ENCODE measurements around the gene BMPR1B. TPM values are rescaled to one million over a fixed set of nuclear protein-coding genes. Genes with fewer than 3 reads are reported as not detected.

Gene BMPR1B
- total RNA-seq, 2 experiments from 2014 or later = not detected

GRCh38 chr4:94911106-94911505 lies 153.4 kb downstream of the BMPR1B start:
- intact Hi-C loops (cut with micrococcal nuclease) = no loop called here
- DNase-seq (no peak), ATAC-seq (no peak)
- Mint-ChIP-seq H3K27me3 (no peaks in the 10 kb centered on the region), H3K36me3 (ENCODE audit: low read depth) (no peaks in the 10 kb centered on the region), H3K4me1 (ENCODE audit: low read depth) (peaks cover 3% of the 10 kb centered on the region), H3K4me3 (no peak overlapping the region), H3K9me3 (peaks cover 5% of the 10 kb centered on the region), H3K27ac (no peak overlapping the region)
- CTCF ChIA-PET = no interaction called here
- POLR2A ChIA-PET = no interaction called here
- TF ChIP-seq CTCF (IDR thresholded peaks at IDR 0.05) = no peak

GRCh38 chr4:94912606-94913005 lies 154.9 kb downstream of the BMPR1B start:
- POLR2A ChIA-PET = no interaction called here
- CTCF ChIA-PET = no interaction called here
- intact Hi-C loops (cut with micrococcal nuclease) = no loop called here
- peaks cover 3% of the 10 kb centered on the region for H3K4me1 Mint-ChIP-seq (ENCODE audit: low read depth)
- ATAC-seq = no peak
- H3K36me3 Mint-ChIP-seq (ENCODE audit: low read depth) = no peaks in the 10 kb centered on the region
- peaks cover 8% of the 10 kb centered on the region for H3K9me3 Mint-ChIP-seq
- no peak for DNase-seq
- no peaks in the 10 kb centered on the region for H3K27me3 Mint-ChIP-seq
- TF ChIP-seq CTCF (IDR thresholded peaks at IDR 0.05) = no peak
- no peak overlapping the region for H3K27ac Mint-ChIP-seq
- H3K4me3 Mint-ChIP-seq = no peak overlapping the region

- ATAC-seq (no peak), DNase-seq (no peak)
- intact Hi-C loops (cut with micrococcal nuclease) = no loop called here
- ChIA-PET CTCF (no interaction called here), POLR2A (no interaction called here)
- Mint-ChIP-seq H3K4me1 (ENCODE audit: low read depth) (peaks cover 3% of the 10 kb centered on the region), H3K27me3 (no peaks in the 10 kb centered on the region), H3K27ac (no peak overlapping the region), H3K9me3 (peaks cover 8% of the 10 kb centered on the region), H3K36me3 (ENCODE audit: low read depth) (no peaks in the 10 kb centered on the region), H3K4me3 (no peak overlapping the region)
- no peak for TF ChIP-seq CTCF (IDR thresholded peaks at IDR 0.05)
These were observed 155.6 kb downstream of the BMPR1B start for GRCh38 chr4:94913316-94913715.

- no peaks in the 10 kb centered on the region for H3K36me3 Mint-ChIP-seq (ENCODE audit: low read depth)
- intact Hi-C loops (cut with micrococcal nuclease) = no loop called here
- CTCF ChIA-PET = no interaction called here
These were observed 159.4 kb downstream of the BMPR1B start for GRCh38 chr4:94917146-94917545.

GRCh38 chr4:94918543-94918942 lies 160.8 kb downstream of the BMPR1B start:
- H3K4me1 Mint-ChIP-seq (ENCODE audit: low read depth) = peaks cover under 1% of the 10 kb centered on the region

More at GRCh38 chr4:94917146-94917545, 159.4 kb downstream of the BMPR1B start:
- Mint-ChIP-seq H3K4me1 (ENCODE audit: low read depth) (peaks cover 3% of the 10 kb centered on the region), H3K27me3 (no peaks in the 10 kb centered on the region), H3K9me3 (peaks cover 8% of the 10 kb centered on the region), H3K4me3 (no peak overlapping the region), H3K27ac (no peak overlapping the region)
- no peak for TF ChIP-seq CTCF (IDR thresholded peaks at IDR 0.05)
- ATAC-seq (no peak), DNase-seq (no peak)
- POLR2A ChIA-PET = no interaction called here

More at GRCh38 chr4:94918543-94918942, 160.8 kb downstream of the BMPR1B start:
- Mint-ChIP-seq H3K4me3 (no peak overlapping the region), H3K27me3 (no peaks in the 10 kb centered on the region), H3K9me3 (peaks cover 8% of the 10 kb centered on the region), H3K27ac (no peak overlapping the region), H3K36me3 (ENCODE audit: low read depth) (no peaks in the 10 kb centered on the region)
- intact Hi-C loops (cut with micrococcal nuclease) = no loop called here
- ATAC-seq (no peak), DNase-seq (no peak)
- no peak for TF ChIP-seq CTCF (IDR thresholded peaks at IDR 0.05)
- POLR2A ChIA-PET = no interaction called here
- CTCF ChIA-PET = no interaction called here
